Measurements from ENCODE around the gene ANKRD13C. TPM values are rescaled to one million over a fixed set of nuclear protein-coding genes. Genes with fewer than 3 reads are reported as not detected.
"Not testable (repeated sequence)": the region's sequence is repeated elsewhere in the genome, so short reads cannot be mapped to it uniquely, and the experiment has no call there.

Gene ANKRD13C
- polyA plus RNA-seq, 3 donors, result 4.9 to 13.8 (median 10.6) TPM

GRCh38 chr1:70364439-70364838, 9.9 kb upstream of the ANKRD13C start:
- H3K27ac ChIP-seq (ENCODE audit: low read depth, low read length), result no peak overlapping the region
- 72 to 78% (median 75%) methylated on average over 3 of the region's 3 CpGs for WGBS, 3 donors

DNA sequence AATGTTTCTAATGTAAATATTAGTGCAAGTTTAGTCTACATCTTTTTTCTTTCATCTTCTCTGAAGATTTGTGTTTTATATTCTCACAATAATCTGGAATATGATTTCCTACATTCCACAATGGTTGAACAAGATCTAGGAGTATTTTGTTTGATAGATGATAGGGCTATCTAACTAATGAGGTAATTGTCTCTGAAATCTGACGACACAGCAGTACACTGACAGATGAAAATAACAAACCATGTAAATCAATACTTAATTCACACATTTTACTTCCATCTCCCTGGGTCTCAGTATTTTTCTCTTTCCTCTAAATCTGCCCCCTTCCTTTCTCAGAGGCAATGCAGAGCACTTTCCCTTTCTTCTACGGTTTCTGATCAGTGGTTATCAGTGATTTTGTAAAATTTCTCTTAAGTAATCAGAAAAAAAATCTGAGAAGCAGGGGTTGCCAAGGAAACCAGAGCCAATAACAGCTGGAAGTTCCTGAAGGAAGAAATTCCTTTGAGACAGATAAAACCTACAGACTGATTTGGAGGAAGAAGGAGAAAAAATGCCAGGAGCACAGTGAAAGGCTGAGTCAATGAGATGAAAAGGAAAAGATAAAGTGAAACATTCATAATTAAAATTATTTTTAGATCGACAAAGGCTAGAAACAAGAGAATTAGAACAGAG, 7.3 kb upstream of the ANKRD13C start:
- WGBS, 3 donors, result 31 to 46% (median 39%) methylated on average over 3 of the region's 3 CpGs
- no peak overlapping the region for H3K27ac ChIP-seq (ENCODE audit: low read depth, low read length)

- WGBS, 3 donors, result 63 to 83% (median 82%) methylated on average over 5 of the region's 5 CpGs
- H3K27ac ChIP-seq (ENCODE audit: low read depth, low read length), result no peak overlapping the region
Observed at GRCh38 chr1:70360321-70360720, 5.8 kb upstream of the ANKRD13C start.

GRCh38 chr1:70358921-70359564, 4.5 kb upstream of the ANKRD13C start:
- 87 to 93% (median 89%) methylated on average over 7 of the region's 7 CpGs for WGBS, 3 donors
- H3K27ac ChIP-seq (ENCODE audit: low read depth, low read length), result no peak overlapping the region

GRCh38 chr1:70355920-70356319, 1.4 kb upstream of the ANKRD13C start:
- no peak overlapping the region for H3K27ac ChIP-seq (ENCODE audit: low read depth, low read length)
- WGBS, 3 donors, result 71 to 73% (median 72%) methylated on average over 7 of the region's 7 CpGs

- no peak overlapping the region for H3K27ac ChIP-seq (ENCODE audit: low read depth, low read length)
- 51 to 62% (median 58%) methylated on average over 6 of the region's 6 CpGs for WGBS, 3 donors
Observed at GRCh38 chr1:70355111-70355407, 537 bp upstream of the ANKRD13C start.

- H3K27ac ChIP-seq (ENCODE audit: low read depth, low read length), result peak overlapping the region; percentile 80
- 0 to 1% (median 1%) methylated on average over 34 of the region's 34 CpGs for WGBS, 3 donors
Observed at GRCh38 chr1:70353601-70354331, 756 bp downstream of the ANKRD13C start.

DNA sequence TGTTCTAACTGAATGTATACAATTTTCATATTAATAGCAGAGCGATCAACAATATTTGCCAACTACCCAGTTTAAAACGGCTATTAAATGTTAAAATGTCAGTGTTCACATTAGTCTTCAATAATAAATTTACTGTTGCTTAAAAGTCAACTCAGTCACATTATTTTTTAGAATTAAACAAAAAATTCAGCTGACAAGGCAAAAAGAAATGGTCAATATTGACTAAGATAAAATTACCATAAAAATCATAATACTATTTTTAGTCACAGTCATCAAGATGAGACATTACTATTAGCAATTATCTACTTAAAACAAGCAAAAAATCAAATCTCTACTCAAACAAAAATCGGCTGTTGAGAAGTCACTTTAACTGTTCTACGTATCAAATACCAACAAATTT, 1.5 kb downstream of the ANKRD13C start:
- 24 to 41% (median 37%) methylated on average over 4 of the region's 4 CpGs for WGBS, 3 donors
- no peak overlapping the region for H3K27ac ChIP-seq (ENCODE audit: low read depth, low read length)

DNA sequence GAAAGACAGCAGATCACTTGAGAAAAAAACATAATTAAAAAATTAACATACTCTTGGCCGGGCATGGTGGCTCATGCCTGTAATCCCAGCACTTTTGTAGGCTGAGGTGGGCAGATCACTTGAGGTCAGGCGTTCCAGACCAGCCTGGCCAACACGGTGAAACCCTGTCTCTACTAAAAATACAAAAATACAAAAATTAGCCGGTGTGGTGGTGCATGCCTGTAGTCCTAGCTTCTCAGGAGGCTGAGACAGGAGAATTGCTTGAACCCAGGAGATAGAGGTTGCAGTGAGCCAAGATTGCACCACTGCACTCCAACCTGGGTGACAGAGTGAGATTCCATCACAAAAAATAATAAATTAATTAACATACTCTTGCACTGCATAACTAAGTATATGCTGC, 4.7 kb downstream of the ANKRD13C start:
- 93 to 97% (median 95%) methylated on average over 4 of the region's 4 CpGs for WGBS, 3 donors
- not testable (repeated sequence) for H3K27ac ChIP-seq (ENCODE audit: low read depth, low read length)

- 81 to 91% (median 90%) methylated on average over 11 of the region's 11 CpGs for WGBS, 3 donors
- H3K27ac ChIP-seq (ENCODE audit: low read depth, low read length), result no peak overlapping the region
Observed at GRCh38 chr1:70348399-70349165, 5.9 kb downstream of the ANKRD13C start.

- 97 to 99% (median 97%) methylated on average over 3 of the region's 3 CpGs for WGBS, 3 donors
Observed at GRCh38 chr1:70339644-70340043, 14.9 kb downstream of the ANKRD13C start.

DNA sequence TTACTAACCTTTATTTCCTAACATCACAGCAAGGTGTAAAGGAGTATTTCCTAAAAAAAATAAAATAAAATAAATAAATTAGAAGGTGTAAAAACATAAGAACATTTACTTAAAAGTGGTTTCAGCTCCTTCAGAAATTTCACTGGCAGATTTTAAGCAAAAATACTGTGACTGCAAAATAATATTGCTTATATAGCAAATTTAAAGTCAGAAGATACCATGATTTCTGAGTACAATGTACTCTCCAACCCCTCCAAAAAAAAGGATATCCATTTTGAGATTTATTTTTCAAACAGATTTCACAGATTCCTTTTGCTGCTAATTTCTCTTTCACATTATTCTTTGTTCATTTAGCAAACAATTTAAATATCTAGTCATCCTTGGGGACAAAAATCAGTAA, 18.5 kb downstream of the ANKRD13C start:
- no peak overlapping the region for H3K27ac ChIP-seq (ENCODE audit: low read depth, low read length)

More at GRCh38 chr1:70339644-70340043, 14.9 kb downstream of the ANKRD13C start:
- not testable (repeated sequence) for H3K27ac ChIP-seq (ENCODE audit: low read depth, low read length)

GRCh38 chr1:70334436-70334835, 20.1 kb downstream of the ANKRD13C start:
- WGBS, 3 donors, result 98 to 99% (median 98%) methylated on average over 9 of the region's 9 CpGs

GRCh38 chr1:70333245-70333644, 21.3 kb downstream of the ANKRD13C start:
- H3K27ac ChIP-seq (ENCODE audit: low read depth, low read length), result no peak overlapping the region
- WGBS, 3 donors, result 36 to 100% (median 98%) methylated on average over 2 of the region's 2 CpGs

More at GRCh38 chr1:70334436-70334835, 20.1 kb downstream of the ANKRD13C start:
- no peak overlapping the region for H3K27ac ChIP-seq (ENCODE audit: low read depth, low read length)

DNA sequence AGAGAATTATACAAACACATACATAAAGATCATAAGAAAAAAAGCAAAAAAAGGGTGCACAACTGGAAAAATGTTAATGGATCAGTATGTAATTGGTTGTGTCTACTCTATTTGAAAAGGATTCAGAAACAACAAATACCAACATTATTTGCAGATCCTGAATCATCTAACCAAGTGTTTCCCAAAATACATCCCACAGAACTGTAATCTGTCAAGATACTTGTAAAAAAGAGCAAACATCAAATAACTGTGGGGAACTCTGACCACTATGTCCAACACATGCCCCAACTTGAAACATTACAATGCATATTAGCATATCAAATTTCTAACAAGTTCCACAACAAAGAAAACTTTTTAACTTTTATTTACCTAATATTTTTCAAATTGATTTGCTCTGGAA, 22.6 kb downstream of the ANKRD13C start:
- no peak overlapping the region for H3K27ac ChIP-seq (ENCODE audit: low read depth, low read length)

DNA sequence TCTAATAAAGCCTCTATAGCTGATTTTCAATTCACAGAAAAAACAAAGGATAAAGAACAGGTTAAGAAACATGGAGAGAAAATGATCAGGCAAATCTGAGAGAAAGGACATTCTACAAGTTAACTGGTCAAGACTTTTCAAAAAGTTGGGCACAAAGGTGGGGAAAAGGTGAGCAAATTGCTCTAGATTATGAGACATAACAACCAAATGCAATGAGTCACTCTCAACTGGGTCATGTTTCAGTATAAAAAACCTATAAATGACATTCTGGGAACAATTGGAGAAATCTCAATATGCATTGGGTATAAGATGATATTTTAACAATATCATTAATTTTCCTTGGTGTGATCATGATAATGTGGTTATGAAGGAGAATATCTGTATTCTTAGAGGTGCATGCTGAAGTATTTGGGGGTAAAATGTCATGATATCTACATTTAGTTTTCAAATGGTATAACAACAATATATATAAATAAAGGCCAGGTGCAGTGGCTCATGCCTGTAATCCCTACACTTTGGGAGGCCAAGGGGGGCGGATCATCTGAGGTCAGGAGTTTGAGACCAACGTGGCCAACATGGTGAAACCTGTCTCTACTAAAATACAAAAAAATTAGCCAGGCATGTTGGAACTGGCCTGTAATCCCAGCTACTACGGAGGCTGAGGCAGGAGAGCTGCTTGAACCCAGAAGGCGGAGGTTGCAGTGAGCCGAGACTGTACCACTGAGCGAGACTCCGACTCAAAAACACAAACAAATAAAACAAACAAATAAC, 27.0 kb downstream of the ANKRD13C start:
- no peak overlapping the region for H3K27ac ChIP-seq (ENCODE audit: low read depth, low read length)
- 91 to 96% (median 95%) methylated on average over 7 of the region's 7 CpGs for WGBS, 3 donors

DNA sequence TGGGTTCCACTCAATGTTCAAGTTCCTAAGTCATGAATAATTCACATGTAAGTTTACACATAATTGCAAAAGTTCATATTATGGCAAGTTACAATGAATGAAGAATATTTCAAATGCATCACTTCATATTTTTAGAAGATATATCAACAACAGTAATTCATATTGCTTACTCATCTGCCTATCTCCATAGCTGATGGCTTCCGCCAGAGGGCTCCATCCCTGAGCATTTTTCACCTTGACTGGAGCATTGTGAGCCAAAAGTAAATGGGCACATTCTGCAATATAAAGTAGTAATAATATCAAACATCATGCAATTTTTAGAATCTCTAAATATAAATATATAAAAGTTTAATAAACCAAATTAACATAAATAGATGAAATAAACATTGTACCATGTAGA, 29.8 kb downstream of the ANKRD13C start:
- 93 to 100% (median 98%) methylated on average over 1 of the region's 1 CpG for WGBS, 3 donors
- H3K27ac ChIP-seq (ENCODE audit: low read depth, low read length), result no peak overlapping the region

DNA sequence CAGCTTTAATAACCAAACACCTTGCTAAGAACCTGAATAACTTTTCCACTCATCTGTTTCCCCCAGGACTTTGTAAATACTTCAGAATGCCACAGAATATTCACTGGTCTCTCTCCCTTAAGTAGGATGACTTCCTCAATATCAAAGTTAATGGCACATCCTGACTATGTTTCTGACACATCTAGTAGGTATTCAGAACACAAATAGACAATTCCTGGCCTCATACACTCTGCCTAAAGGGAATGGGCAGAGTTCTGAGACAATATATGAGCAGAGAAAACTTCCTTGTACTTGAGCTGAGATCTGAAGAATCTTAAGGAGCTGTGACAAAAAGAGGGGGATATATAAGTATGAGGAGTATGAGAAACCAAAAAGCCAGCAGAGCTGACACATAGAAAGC, 34.8 kb downstream of the ANKRD13C start:
- H3K27ac ChIP-seq (ENCODE audit: low read depth, low read length), result no peak overlapping the region

All from adipose tissue (tissue), 3 donors.